Measurements from ENCODE around the gene PRAMEF1.

Gene PRAMEF1

GRCh38 chr1:12761781-12762180 is 29.4 kb upstream of the PRAMEF1 start:
- Histone ChIP-seq H3K4me2 (ENCODE audit: low read length) (no peak overlapping the region), H3K79me2 (no peaks in the 10 kb centered on the region), H3K4me3 (ENCODE audit: low read depth, low read length) (no peak overlapping the region), H3K27ac (no peak overlapping the region), H2AFZ (no peak overlapping the region), H3K27me3 (ENCODE audit: control insufficient read depth, insufficient read depth, low read length) (no peaks in the 10 kb centered on the region), H3K9ac (no peak overlapping the region), H3K9me3 (ENCODE audit: control insufficient read depth, low read length) (no peaks in the 10 kb centered on the region), H3K36me3 (ENCODE audit: control insufficient read depth, insufficient read depth, low read length) (no peaks in the 10 kb centered on the region), H3K4me1 (no peaks in the 10 kb centered on the region)
- TF ChIP-seq CTCF (IDR thresholded peaks at IDR 0.05) = no peak

- H3K9ac ChIP-seq = no peak overlapping the region
- no peak overlapping the region for H3K4me3 ChIP-seq (ENCODE audit: low read depth, low read length)
- no peaks in the 10 kb centered on the region for H3K27me3 ChIP-seq (ENCODE audit: control insufficient read depth, insufficient read depth, low read length)
- no peaks in the 10 kb centered on the region for H3K9me3 ChIP-seq (ENCODE audit: control insufficient read depth, low read length)
- no peaks in the 10 kb centered on the region for H3K4me1 ChIP-seq
- no peaks in the 10 kb centered on the region for H3K36me3 ChIP-seq (ENCODE audit: control insufficient read depth, insufficient read depth, low read length)
- no peak overlapping the region for H3K27ac ChIP-seq
- no peak for TF ChIP-seq CTCF (IDR thresholded peaks at IDR 0.05)
- H3K4me2 ChIP-seq (ENCODE audit: low read length) = no peak overlapping the region
- no peaks in the 10 kb centered on the region for H3K79me2 ChIP-seq
- H2AFZ ChIP-seq = no peak overlapping the region
Measured at GRCh38 chr1:12762766-12763165, 28.4 kb upstream of the PRAMEF1 start.

GRCh38 chr1:12763479-12763878 is 27.7 kb upstream of the PRAMEF1 start:
- no peaks in the 10 kb centered on the region for H3K27me3 ChIP-seq (ENCODE audit: control insufficient read depth, insufficient read depth, low read length)
- H3K4me1 ChIP-seq = no peaks in the 10 kb centered on the region
- H3K27ac ChIP-seq = no peak overlapping the region
- no peak overlapping the region for H3K4me3 ChIP-seq (ENCODE audit: low read depth, low read length)
- TF ChIP-seq CTCF (IDR thresholded peaks at IDR 0.05) = no peak
- no peaks in the 10 kb centered on the region for H3K9me3 ChIP-seq (ENCODE audit: control insufficient read depth, low read length)
- no peaks in the 10 kb centered on the region for H3K79me2 ChIP-seq
- H2AFZ ChIP-seq = no peak overlapping the region
- no peak overlapping the region for H3K9ac ChIP-seq
- no peak overlapping the region for H3K4me2 ChIP-seq (ENCODE audit: low read length)
- H3K36me3 ChIP-seq (ENCODE audit: control insufficient read depth, insufficient read depth, low read length) = no peaks in the 10 kb centered on the region

- Histone ChIP-seq H3K4me1 (no peaks in the 10 kb centered on the region), H3K4me2 (ENCODE audit: low read length) (no peak overlapping the region), H3K79me2 (no peaks in the 10 kb centered on the region), H3K36me3 (ENCODE audit: control insufficient read depth, insufficient read depth, low read length) (no peaks in the 10 kb centered on the region), H3K27ac (no peak overlapping the region), H3K27me3 (ENCODE audit: control insufficient read depth, insufficient read depth, low read length) (no peaks in the 10 kb centered on the region), H3K9me3 (ENCODE audit: control insufficient read depth, low read length) (no peaks in the 10 kb centered on the region), H3K4me3 (ENCODE audit: low read depth, low read length) (no peak overlapping the region), H3K9ac (no peak overlapping the region), H2AFZ (no peak overlapping the region)
- TF ChIP-seq CTCF (IDR thresholded peaks at IDR 0.05) = no peak
Measured at GRCh38 chr1:12764016-12764415, 27.2 kb upstream of the PRAMEF1 start.

- H3K9me3 ChIP-seq (ENCODE audit: control insufficient read depth, low read length) = no peaks in the 10 kb centered on the region
- no peak for TF ChIP-seq CTCF (IDR thresholded peaks at IDR 0.05)
- H3K4me3 ChIP-seq (ENCODE audit: low read depth, low read length) = no peak overlapping the region
- no peaks in the 10 kb centered on the region for H3K79me2 ChIP-seq
- H3K27me3 ChIP-seq (ENCODE audit: control insufficient read depth, insufficient read depth, low read length) = no peaks in the 10 kb centered on the region
- no peak overlapping the region for H2AFZ ChIP-seq
- no peaks in the 10 kb centered on the region for H3K36me3 ChIP-seq (ENCODE audit: control insufficient read depth, insufficient read depth, low read length)
- no peaks in the 10 kb centered on the region for H3K4me1 ChIP-seq
- no peak overlapping the region for H3K27ac ChIP-seq
- no peak overlapping the region for H3K9ac ChIP-seq
- H3K4me2 ChIP-seq (ENCODE audit: low read length) = no peak overlapping the region
Measured at GRCh38 chr1:12769031-12769430, 22.2 kb upstream of the PRAMEF1 start.

All from parathyroid adenoma (tissue), 2 donors.